Neutrophil (primary cell): ENCODE results near the gene MAPK9.

ENCODE experiments used
- H3K27ac ChIP-seq: fragments of 200-600 bp; sonication (generic); 2 replicates; pipeline ENCODE4 v1.5.1; 2016; ENCODE audit warnings: mild to moderate bottlenecking, moderate library complexity
- H3K27me3 ChIP-seq: fragments of 200-600 bp; sonication (generic); 2 replicates; pipeline ENCODE4 v1.6.0; 2016; ENCODE audit warnings: mild to moderate bottlenecking
- H3K36me3 ChIP-seq: fragments of 200-600 bp; sonication (generic); 2 replicates; pipeline ENCODE4 v1.5.1; 2017
- H3K4me1 ChIP-seq, 2 experiments: fragments of 200-600 bp in 1 of 2; sonication (generic) in 1 of 2; 1 replicate in 1 of 2; 2 replicates in 1 of 2; pipeline versions ENCODE4 v1.5.1 to v1.6.1; 2013 to 2016; ENCODE audit warnings: low read depth in 1 of 2, low read length in 1 of 2, mild to moderate bottlenecking in 1 of 2, moderate library complexity in 1 of 2; ENCODE audit not compliant: control insufficient read depth in 1 of 2, insufficient read depth in 1 of 2
- H3K4me3 ChIP-seq, 2 experiments: fragments of 200-600 bp in 1 of 2; sonication (generic) in 1 of 2; 1 replicate in 1 of 2; 2 replicates in 1 of 2; pipeline ENCODE4 v1.5.1; 2013 to 2016; ENCODE audit warnings: low read depth in 1 of 2, low read length in 1 of 2, mild to moderate bottlenecking in 1 of 2, moderate library complexity in 1 of 2
- H3K9me3 ChIP-seq: fragments of 200-600 bp; sonication (generic); 2 replicates; pipeline ENCODE4 v1.5.1; 2016
- TF ChIP-seq, protein P1 (sequence below): fragments of 200-600 bp; sonication (generic); IDR thresholded peaks from 2 replicates; pipeline ENCODE4 v1.5.1; 2016; ENCODE audit warnings: antibody characterized with exemption

The MAPK9 gene

DNA sequence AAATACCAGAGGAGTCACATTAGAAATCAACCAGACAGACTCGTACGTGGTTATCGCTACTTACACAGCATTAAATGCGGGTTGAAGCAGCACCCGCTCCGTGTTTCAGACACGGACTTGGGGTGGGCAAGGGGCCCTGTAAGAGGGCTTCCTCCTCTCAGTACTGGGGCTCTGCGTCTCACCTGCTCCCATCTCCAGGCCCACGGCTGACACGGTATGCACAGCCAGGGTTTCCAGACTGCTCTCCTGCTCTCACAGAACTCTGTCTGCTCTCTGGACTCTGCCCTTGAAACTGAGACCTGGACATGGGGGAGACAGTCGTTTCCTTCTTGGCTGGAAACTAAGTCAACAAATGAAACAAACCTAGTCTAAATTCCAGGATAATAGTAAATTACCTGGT is 58.2 kb downstream of the MAPK9 start:
- Histone ChIP-seq H3K36me3 (peaks cover 52% of the 10 kb centered on the region), H3K4me3 (no peak overlapping the region), H3K9me3 (no peaks in the 10 kb centered on the region), H3K27ac (no peak overlapping the region), H3K27me3 (no peaks in the 10 kb centered on the region), H3K4me1 (no peaks in the 10 kb centered on the region)
- TF ChIP-seq, protein P1, sequence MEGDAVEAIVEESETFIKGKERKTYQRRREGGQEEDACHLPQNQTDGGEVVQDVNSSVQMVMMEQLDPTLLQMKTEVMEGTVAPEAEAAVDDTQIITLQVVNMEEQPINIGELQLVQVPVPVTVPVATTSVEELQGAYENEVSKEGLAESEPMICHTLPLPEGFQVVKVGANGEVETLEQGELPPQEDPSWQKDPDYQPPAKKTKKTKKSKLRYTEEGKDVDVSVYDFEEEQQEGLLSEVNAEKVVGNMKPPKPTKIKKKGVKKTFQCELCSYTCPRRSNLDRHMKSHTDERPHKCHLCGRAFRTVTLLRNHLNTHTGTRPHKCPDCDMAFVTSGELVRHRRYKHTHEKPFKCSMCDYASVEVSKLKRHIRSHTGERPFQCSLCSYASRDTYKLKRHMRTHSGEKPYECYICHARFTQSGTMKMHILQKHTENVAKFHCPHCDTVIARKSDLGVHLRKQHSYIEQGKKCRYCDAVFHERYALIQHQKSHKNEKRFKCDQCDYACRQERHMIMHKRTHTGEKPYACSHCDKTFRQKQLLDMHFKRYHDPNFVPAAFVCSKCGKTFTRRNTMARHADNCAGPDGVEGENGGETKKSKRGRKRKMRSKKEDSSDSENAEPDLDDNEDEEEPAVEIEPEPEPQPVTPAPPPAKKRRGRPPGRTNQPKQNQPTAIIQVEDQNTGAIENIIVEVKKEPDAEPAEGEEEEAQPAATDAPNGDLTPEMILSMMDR = no peak

GRCh38 chr5:180230017-180230416 is 61.9 kb downstream of the MAPK9 start:
- Histone ChIP-seq H3K4me3 (no peak overlapping the region), H3K9me3 (peaks cover 3% of the 10 kb centered on the region), H3K27ac (no peak overlapping the region), H3K4me1 (no peaks in the 10 kb centered on the region), H3K36me3 (peaks cover 25% of the 10 kb centered on the region), H3K27me3 (no peaks in the 10 kb centered on the region)
- TF ChIP-seq, protein P1 = no peak

GRCh38 chr5:180222056-180222455 is 69.8 kb downstream of the MAPK9 start:
- Histone ChIP-seq H3K27me3 (no peaks in the 10 kb centered on the region), H3K9me3 (peaks cover 7% of the 10 kb centered on the region), H3K4me1 (no peaks in the 10 kb centered on the region), H3K27ac (no peak overlapping the region), H3K36me3 (no peaks in the 10 kb centered on the region), H3K4me3 (no peak overlapping the region)
- TF ChIP-seq, protein P1 = no peak

- peaks cover 4% of the 10 kb centered on the region for H3K9me3 ChIP-seq
- H3K27me3 ChIP-seq = peaks cover 10% of the 10 kb centered on the region
- no peaks in the 10 kb centered on the region for H3K36me3 ChIP-seq
- no peak overlapping the region for H3K27ac ChIP-seq
- no peak overlapping the region for H3K4me3 ChIP-seq
- TF ChIP-seq, protein P1 = no peak
- H3K4me1 ChIP-seq = no peaks in the 10 kb centered on the region
These were observed 74.1 kb downstream of the MAPK9 start for GRCh38 chr5:180217797-180218196.

DNA sequence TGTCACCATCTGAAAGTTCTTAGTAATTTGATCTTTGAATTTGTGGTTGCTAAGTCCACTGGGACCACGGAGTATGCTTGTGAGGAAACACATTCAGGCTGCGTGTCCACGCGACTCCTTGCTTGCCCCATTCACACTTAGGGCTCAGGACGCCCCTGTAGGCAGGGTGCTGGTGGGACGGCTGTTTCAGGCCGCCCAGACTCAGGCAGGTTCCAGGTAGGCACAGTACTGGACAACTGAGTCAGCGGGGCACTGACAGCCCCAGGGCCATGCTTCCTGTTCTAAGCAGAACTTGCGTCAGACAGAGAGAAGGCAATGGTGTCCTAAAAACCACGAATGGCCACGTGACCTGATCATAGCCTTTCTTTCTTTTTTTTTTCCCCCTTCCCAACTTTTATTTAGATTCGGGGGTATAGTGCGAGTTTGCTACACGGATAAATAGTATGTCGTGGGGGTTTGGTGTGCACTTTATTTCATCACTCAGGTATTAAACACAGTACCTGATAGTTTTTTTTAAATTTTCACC is 75.2 kb downstream of the MAPK9 start:
- H3K27me3 ChIP-seq = peaks cover 21% of the 10 kb centered on the region
- peaks cover under 1% of the 10 kb centered on the region for H3K9me3 ChIP-seq
- H3K27ac ChIP-seq = no peak overlapping the region
- H3K36me3 ChIP-seq = no peaks in the 10 kb centered on the region
- TF ChIP-seq, protein P1 = no peak
- no peaks in the 10 kb centered on the region for H3K4me1 ChIP-seq
- H3K4me3 ChIP-seq = no peak overlapping the region
